H9 (cell line): Measurements from ENCODE around the gene MAD1L1. TPM values are rescaled to one million over a fixed set of nuclear protein-coding genes. Genes with fewer than 3 reads are reported as not detected.

Experiments
- DNase-seq: peaks from one replicate; pipeline ENCODE4 v3.0.0-alpha.2; 2017
- H2AFZ ChIP-seq: one replicate; pipeline ENCODE4 v1.6.1; 2013; ENCODE audit warnings: mild to moderate bottlenecking, low read length, control low read depth, moderate library complexity
- H2AK5ac ChIP-seq: 2 replicates; pipeline ENCODE4 v1.6.1; 2013; ENCODE audit warnings: low read length, control low read depth, mixed read lengths; ENCODE audit not compliant: insufficient read length
- H2BK120ac ChIP-seq: one replicate; pipeline ENCODE4 v1.6.1; 2013; ENCODE audit warnings: low read depth, mild to moderate bottlenecking, low read length, control low read depth, inconsistent platforms; ENCODE audit not compliant: poor library complexity, severe bottlenecking
- H2BK12ac ChIP-seq: 2 replicates; pipeline ENCODE4 v1.6.1; 2013; ENCODE audit warnings: low read length, control low read depth, mixed read lengths, low read depth; ENCODE audit not compliant: insufficient read length
- H2BK15ac ChIP-seq: 2 replicates; pipeline ENCODE4 v1.6.1; 2013; ENCODE audit warnings: low read depth, low read length, control low read depth
- H2BK20ac ChIP-seq: one replicate; pipeline ENCODE4 v1.6.1; 2013; ENCODE audit warnings: low read depth, mild to moderate bottlenecking, low read length, control low read depth, inconsistent platforms; ENCODE audit not compliant: poor library complexity, severe bottlenecking
- H2BK5ac ChIP-seq: 2 replicates; pipeline ENCODE4 v1.6.1; 2013; ENCODE audit warnings: low read length, control low read depth, mixed read lengths; ENCODE audit not compliant: insufficient read length
- H3K14ac ChIP-seq: 2 replicates; pipeline ENCODE4 v1.6.1; 2013; ENCODE audit warnings: low read length, control low read depth; ENCODE audit not compliant: insufficient read depth
- H3K18ac ChIP-seq: 2 replicates; pipeline ENCODE4 v1.6.1; 2013; ENCODE audit warnings: low read depth, mild to moderate bottlenecking, mixed read lengths, low read length, control low read depth; ENCODE audit not compliant: insufficient read length
- H3K23ac ChIP-seq: 2 replicates; pipeline ENCODE4 v1.6.1; 2013; ENCODE audit warnings: low read length, control low read depth, mixed read lengths, low read depth; ENCODE audit not compliant: insufficient read length
- H3K23me2 ChIP-seq: 2 replicates; pipeline ENCODE4 v1.6.1; 2013; ENCODE audit warnings: low read depth, mild to moderate bottlenecking, mixed read lengths, low read length, control low read depth; ENCODE audit not compliant: insufficient read length, poor library complexity, severe bottlenecking
- H3K27ac ChIP-seq: 2 replicates; pipeline ENCODE4 v1.5.1; 2013; ENCODE audit warnings: low read length, control low read depth, mixed read lengths, low read depth; ENCODE audit not compliant: insufficient read length
- H3K27me3 ChIP-seq: 2 replicates; pipeline ENCODE4 v1.6.1; 2013; ENCODE audit warnings: low read length, control low read depth, inconsistent platforms; ENCODE audit not compliant: insufficient read depth
- H3K4ac ChIP-seq: 2 replicates; pipeline ENCODE4 v1.6.1; 2013; ENCODE audit warnings: low read depth, mild to moderate bottlenecking, control low read depth, inconsistent platforms, low read length, moderate library complexity
- H3K4me1 ChIP-seq: 2 replicates; pipeline ENCODE4 v1.6.1; 2013; ENCODE audit warnings: low read length, control low read depth, inconsistent platforms; ENCODE audit not compliant: insufficient read depth
- H3K4me2 ChIP-seq: 2 replicates; pipeline ENCODE4 v1.6.1; 2013; ENCODE audit warnings: low read length, control low read depth, mixed read lengths; ENCODE audit not compliant: insufficient read length, insufficient read depth
- H3K56ac ChIP-seq: 2 replicates; pipeline ENCODE4 v1.6.1; 2013; ENCODE audit warnings: low read depth, mild to moderate bottlenecking, mixed read lengths, low read length, control low read depth; ENCODE audit not compliant: insufficient read length
- H3K79me1 ChIP-seq: 2 replicates; pipeline ENCODE4 v1.6.1; 2013; ENCODE audit warnings: low read depth, mild to moderate bottlenecking, moderate library complexity, low read length, control low read depth, inconsistent platforms; ENCODE audit not compliant: insufficient read depth, poor library complexity, severe bottlenecking
- H3K79me2 ChIP-seq: 2 replicates; pipeline ENCODE4 v1.6.1; 2013; ENCODE audit warnings: low read length, control low read depth, inconsistent platforms; ENCODE audit not compliant: insufficient read depth
- H3K9ac ChIP-seq: 2 replicates; pipeline ENCODE4 v1.6.1; 2013; ENCODE audit warnings: low read length, control low read depth, mixed read lengths; ENCODE audit not compliant: insufficient read length; ENCODE audit errors: extremely low read depth
- H3K9me3 ChIP-seq: one replicate; pipeline ENCODE4 v1.6.1; 2013; ENCODE audit warnings: low read depth, low read length, inconsistent platforms; ENCODE audit not compliant: control insufficient read depth
- H3T11ph ChIP-seq: one replicate; pipeline ENCODE4 v1.6.1; 2013; ENCODE audit warnings: mild to moderate bottlenecking, low read length, control low read depth, inconsistent platforms
- H4K20me1 ChIP-seq: one replicate; pipeline ENCODE4 v1.6.1; 2013; ENCODE audit not compliant: control insufficient read depth, insufficient read length, insufficient read depth
- H4K5ac ChIP-seq: 2 replicates; pipeline ENCODE4 v1.6.1; 2013; ENCODE audit warnings: low read depth, mild to moderate bottlenecking, mixed read lengths, low read length, control low read depth; ENCODE audit not compliant: insufficient read length
- H4K8ac ChIP-seq: replicated peaks from 2 replicates; pipeline ENCODE4 v1.6.1; 2013; ENCODE audit warnings: low read length, control low read depth, mixed read lengths, low read depth; ENCODE audit not compliant: insufficient read length
- H4K91ac ChIP-seq: 2 replicates; pipeline ENCODE4 v1.6.1; 2013; ENCODE audit warnings: low read depth, mild to moderate bottlenecking, moderate library complexity, mixed read lengths, low read length, control low read depth; ENCODE audit not compliant: insufficient read length
- H3K27ac Mint-ChIP-seq, 3 experiments: 2 replicates in 2 of 3; 3 replicates in 1 of 3; pipeline ENCODE4 v1.8.0; 2020 to 2021; ENCODE audit warnings: mixed read lengths in 3 of 3, mild to moderate bottlenecking in 1 of 3, moderate library complexity in 1 of 3
- H3K27me3 Mint-ChIP-seq: 2 replicates; pipeline ENCODE4 v1.8.0; 2021; ENCODE audit warnings: low read depth, mild to moderate bottlenecking, moderate library complexity, mixed read lengths
- H3K36me3 Mint-ChIP-seq, 3 experiments: 2 replicates in 2 of 3; 3 replicates in 1 of 3; pipeline ENCODE4 v1.8.0; 2020 to 2021; ENCODE audit warnings: low read depth in 3 of 3, mixed read lengths in 3 of 3; ENCODE audit not compliant: insufficient read depth in 1 of 3
- H3K4me1 Mint-ChIP-seq, 2 experiments: 2 replicates each; pipeline ENCODE4 v1.8.0; 2020; ENCODE audit warnings: mixed read lengths in 2 of 2
- H3K4me3 Mint-ChIP-seq, 2 experiments: 2 replicates in 1 of 2; 3 replicates in 1 of 2; pipeline ENCODE4 v1.8.0; 2020 to 2021; ENCODE audit warnings: mild to moderate bottlenecking in 2 of 2, mixed read lengths in 2 of 2, moderate library complexity in 1 of 2
- H3K9me3 Mint-ChIP-seq, 2 experiments: 2 replicates in 1 of 2; 3 replicates in 1 of 2; pipeline ENCODE4 v1.8.0; 2020; ENCODE audit warnings: mild to moderate bottlenecking in 2 of 2, mixed read lengths in 2 of 2, moderate library complexity in 1 of 2
- WGBS: extraction: QIAGEN DNeasy Blood & Tissue Kit; methylation state at CpG from one replicate; pipeline ENCODE4 v1.1.7; 2013; ENCODE audit warnings: missing lambda C conversion rate, low lambda C conversion rate, mixed read lengths; ENCODE audit not compliant: insufficient read length; ENCODE audit errors: extremely low coverage; 5-methylcytosine and 5-hydroxymethylcytosine counted together
- total RNA-seq: library from RNA; stranded (reverse); gene quantifications from 2 replicates; pipeline ENCODE4 v1.2.1, GENCODE V29; 2021
- TF ChIP-seq, protein P1 (sequence below): fragments of 200-600 bp; sonication (generic); conservative IDR thresholded peaks from 3 replicates; pipeline ENCODE4 v1.8.0; 2021; ENCODE audit warnings: antibody characterized with exemption, mild to moderate bottlenecking

Gene MAD1L1
- total RNA-seq, 1 experiment from 2014 or later, result 39.0 TPM

DNA sequence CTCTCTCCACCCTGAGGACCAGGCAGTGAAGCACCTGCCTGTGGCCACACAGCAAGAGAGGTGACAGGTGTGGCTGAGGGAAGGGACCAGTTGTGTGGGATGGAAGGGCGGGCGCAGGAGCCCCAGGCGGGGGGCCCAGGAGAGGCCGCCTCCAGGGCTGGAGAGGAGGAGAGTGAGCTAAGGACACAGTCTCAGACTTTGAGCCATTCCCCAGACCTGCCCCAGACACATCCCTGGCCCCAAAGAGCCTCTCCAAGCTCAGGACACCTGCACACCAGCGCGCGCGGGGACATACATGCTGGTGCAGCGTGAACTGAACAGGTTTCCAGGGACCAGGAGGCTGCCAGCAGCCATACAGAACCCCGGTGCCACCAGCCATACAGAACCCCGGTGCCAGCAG is 237.3 kb downstream of the MAD1L1 start:
- Mint-ChIP-seq H3K27ac (peak overlapping the region in 1 of 3 experiments; percentile 81; a peak in 1 of 7 replicates), H3K4me3 (no peak overlapping the region), H3K4me1 (peaks cover 9 to 18% of the 10 kb centered on the region in 2 experiments), H3K9me3 (no peaks in the 10 kb centered on the region), H3K36me3 (peaks cover 0 to 2% (median 0%) of the 10 kb centered on the region in 3 experiments; a peak in 1 of 7 replicates), H3K27me3 (no peaks in the 10 kb centered on the region; the same call in 1 of the 2 replicates)
- no peak overlapping the region for H3K27ac ChIP-seq
- H4K20me1 ChIP-seq, result no peaks in the 10 kb centered on the region
- H3K56ac ChIP-seq, result no peak overlapping the region
- no peak overlapping the region for H3K23ac ChIP-seq
- no peak for DNase-seq
- H3K9me3 ChIP-seq, result no peaks in the 10 kb centered on the region
- no peak overlapping the region for H3K4ac ChIP-seq
- H3K23me2 ChIP-seq, result no peaks in the 10 kb centered on the region
- no peak overlapping the region for H2BK15ac ChIP-seq
- H2AK5ac ChIP-seq, result no peak overlapping the region
- H3K27me3 ChIP-seq, result no peaks in the 10 kb centered on the region
- WGBS, result no CpG with 5 or more reads among the region's 11 CpGs
- H4K8ac ChIP-seq, result no peak overlapping the region
- no peak overlapping the region for H2BK20ac ChIP-seq
- H3T11ph ChIP-seq, result no peak overlapping the region
- H3K79me2 ChIP-seq, result no peaks in the 10 kb centered on the region
- no peaks in the 10 kb centered on the region for H3K4me1 ChIP-seq
- TF ChIP-seq, protein P1, sequence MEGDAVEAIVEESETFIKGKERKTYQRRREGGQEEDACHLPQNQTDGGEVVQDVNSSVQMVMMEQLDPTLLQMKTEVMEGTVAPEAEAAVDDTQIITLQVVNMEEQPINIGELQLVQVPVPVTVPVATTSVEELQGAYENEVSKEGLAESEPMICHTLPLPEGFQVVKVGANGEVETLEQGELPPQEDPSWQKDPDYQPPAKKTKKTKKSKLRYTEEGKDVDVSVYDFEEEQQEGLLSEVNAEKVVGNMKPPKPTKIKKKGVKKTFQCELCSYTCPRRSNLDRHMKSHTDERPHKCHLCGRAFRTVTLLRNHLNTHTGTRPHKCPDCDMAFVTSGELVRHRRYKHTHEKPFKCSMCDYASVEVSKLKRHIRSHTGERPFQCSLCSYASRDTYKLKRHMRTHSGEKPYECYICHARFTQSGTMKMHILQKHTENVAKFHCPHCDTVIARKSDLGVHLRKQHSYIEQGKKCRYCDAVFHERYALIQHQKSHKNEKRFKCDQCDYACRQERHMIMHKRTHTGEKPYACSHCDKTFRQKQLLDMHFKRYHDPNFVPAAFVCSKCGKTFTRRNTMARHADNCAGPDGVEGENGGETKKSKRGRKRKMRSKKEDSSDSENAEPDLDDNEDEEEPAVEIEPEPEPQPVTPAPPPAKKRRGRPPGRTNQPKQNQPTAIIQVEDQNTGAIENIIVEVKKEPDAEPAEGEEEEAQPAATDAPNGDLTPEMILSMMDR, result no peak
- no peak overlapping the region for H2BK12ac ChIP-seq
- no peak overlapping the region for H4K5ac ChIP-seq
- H3K14ac ChIP-seq, result no peak overlapping the region; the same call in 1 of the 2 replicates
- no peak overlapping the region for H2BK5ac ChIP-seq
- H3K79me1 ChIP-seq, result no peaks in the 10 kb centered on the region
- no peak overlapping the region for H4K91ac ChIP-seq
- H2BK120ac ChIP-seq, result no peak overlapping the region
- no peak overlapping the region for H3K9ac ChIP-seq
- no peak overlapping the region for H2AFZ ChIP-seq
- no peak overlapping the region for H3K4me2 ChIP-seq
- H3K18ac ChIP-seq, result no peak overlapping the region
